GM12873 (cell line): ENCODE measurements around the gene REEP5.

Experiments
- TF ChIP-seq, protein P1 (sequence below): IDR thresholded peaks from 2 replicates; pipeline ENCODE4 v1.5.1; 2012; ENCODE audit warnings: low read depth, mild to moderate bottlenecking, moderate library complexity, low read length, control low read depth; ENCODE audit not compliant: insufficient read depth; ENCODE audit errors: missing control alignments

Gene REEP5

DNA sequence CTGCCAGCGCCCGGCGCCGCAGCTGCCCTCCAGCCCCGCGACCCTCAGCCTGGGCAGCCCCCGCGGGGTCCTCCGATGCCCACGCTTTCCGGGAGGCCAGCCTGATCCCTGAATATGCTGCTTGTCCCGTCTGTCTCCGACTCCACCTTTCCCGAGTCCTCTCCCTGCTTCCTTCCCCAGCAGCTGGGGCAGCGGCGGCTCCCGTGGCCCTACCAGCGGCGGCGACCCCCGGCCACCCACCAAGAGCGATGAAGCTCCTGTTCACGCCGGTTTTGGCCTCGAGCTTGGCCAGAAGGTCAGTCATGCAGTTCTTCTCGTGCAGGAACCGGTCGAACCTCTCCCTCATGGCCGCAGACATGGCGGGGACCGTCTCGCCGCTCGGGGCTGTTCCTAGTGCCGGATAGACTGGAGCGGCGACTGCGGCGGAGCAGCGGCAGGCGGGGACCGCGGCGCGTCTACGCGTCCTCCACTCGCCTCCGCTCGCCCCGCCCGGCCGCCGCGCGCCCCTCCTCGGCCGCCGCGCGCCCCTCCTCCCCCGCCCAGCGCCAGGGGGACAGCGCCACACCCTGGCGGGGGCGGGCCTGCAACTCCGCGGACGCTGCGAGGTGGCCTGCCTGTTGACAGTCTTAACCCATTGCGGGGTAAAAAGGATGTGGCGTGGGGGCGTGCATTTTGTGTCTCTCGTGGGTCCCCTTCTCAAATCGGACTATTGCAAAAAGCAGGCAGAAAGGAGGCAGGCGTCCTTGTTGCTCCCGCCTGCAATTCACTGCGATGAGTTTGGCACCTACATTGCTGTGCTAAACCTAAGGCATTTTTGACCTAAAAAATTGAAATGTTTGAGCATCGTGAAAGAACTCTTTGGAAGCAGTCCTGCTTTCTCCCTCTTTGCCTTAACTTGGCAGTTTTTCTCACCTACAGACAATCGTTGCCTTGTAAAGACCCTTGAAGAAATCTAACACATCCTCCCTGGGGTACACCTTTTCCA, at the start of gene REEP5:
REEP5 (minus strand) TSS at position 395 of the 985 bp plus-strand sequence; CDS start at position 358, 37 bp downstream.
- TF ChIP-seq, protein P1, sequence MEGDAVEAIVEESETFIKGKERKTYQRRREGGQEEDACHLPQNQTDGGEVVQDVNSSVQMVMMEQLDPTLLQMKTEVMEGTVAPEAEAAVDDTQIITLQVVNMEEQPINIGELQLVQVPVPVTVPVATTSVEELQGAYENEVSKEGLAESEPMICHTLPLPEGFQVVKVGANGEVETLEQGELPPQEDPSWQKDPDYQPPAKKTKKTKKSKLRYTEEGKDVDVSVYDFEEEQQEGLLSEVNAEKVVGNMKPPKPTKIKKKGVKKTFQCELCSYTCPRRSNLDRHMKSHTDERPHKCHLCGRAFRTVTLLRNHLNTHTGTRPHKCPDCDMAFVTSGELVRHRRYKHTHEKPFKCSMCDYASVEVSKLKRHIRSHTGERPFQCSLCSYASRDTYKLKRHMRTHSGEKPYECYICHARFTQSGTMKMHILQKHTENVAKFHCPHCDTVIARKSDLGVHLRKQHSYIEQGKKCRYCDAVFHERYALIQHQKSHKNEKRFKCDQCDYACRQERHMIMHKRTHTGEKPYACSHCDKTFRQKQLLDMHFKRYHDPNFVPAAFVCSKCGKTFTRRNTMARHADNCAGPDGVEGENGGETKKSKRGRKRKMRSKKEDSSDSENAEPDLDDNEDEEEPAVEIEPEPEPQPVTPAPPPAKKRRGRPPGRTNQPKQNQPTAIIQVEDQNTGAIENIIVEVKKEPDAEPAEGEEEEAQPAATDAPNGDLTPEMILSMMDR, result peak; percentile 73

DNA sequence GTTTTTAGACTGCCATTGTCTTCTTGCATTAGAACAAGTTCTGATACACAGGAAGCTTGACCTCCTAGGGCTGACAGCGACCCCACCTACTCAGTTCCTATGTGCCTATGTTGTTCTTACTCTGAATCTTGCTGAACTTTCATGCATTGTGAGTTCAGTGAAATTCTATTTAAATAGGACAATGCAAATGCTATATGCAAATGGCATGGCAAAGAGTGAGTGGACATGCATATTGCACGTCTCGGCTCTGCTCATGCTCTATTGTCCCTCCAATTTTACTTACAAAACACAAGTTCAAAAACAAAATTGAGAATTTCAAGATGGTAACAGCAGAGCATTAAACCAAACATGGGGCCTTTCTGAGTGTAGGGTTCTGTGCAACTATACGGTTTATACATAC, 49.2 kb upstream of the REEP5 start:
- TF ChIP-seq, protein P1, result no peak

DNA sequence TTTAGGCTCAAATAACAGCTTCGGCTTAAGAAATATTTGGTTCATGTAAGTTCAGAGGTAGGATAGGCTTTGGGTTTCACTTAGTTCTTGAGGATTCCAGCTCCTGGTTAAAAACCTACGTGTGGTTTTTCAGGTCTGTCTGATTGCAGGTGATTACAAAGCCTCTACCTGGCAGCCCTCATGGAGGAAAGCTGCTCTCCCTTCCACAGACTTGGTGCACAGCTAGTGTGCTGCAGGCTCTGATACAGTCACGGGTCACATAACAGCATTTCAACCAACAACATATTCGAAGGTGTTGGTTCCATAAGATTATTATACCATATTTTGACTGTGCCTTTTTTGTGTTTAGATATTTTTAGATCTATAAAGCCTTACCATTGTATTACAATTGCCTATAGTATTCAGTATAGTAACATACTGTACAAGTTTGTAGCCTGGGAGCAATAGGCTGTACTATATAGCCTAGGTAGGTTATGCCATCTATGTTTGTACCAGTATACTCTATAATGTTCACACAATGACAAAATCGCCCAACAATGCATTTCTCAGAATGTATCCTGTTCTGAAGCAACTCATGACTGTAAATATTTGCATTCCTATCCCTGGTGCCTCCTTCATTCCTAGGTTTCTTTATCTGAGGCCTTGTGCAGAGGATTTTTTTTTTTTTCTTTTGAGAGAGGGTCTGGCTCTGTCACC, 46.5 kb upstream of the REEP5 start:
- TF ChIP-seq, protein P1, result no peak

DNA sequence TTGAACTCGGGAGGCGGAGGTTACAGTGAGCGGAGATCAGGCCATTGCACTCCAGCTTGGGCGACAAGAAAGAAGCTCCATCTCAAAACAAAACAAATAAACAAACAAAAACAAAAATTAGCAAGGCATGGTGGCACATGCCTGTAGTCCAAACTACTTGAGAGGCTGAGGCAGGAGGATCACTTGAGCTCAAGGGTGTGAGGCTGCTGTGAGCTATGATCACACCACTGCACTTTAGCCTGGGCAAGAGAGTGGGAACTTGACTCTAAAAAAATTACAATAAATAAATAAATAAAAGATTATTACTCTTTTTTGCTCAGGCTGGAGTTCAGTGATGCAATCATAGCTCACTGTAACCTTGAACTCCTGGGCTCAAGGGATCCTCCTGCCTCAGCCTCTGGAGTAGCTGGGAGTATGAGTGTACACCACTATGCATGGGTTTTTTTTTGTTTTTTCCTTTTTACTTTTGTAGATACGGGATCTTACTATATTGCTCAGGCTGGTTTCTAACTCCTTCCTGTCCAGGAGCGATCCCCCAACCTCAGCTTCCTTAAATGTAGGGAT, 45.6 kb upstream of the REEP5 start:
- TF ChIP-seq, protein P1, result no peak

DNA sequence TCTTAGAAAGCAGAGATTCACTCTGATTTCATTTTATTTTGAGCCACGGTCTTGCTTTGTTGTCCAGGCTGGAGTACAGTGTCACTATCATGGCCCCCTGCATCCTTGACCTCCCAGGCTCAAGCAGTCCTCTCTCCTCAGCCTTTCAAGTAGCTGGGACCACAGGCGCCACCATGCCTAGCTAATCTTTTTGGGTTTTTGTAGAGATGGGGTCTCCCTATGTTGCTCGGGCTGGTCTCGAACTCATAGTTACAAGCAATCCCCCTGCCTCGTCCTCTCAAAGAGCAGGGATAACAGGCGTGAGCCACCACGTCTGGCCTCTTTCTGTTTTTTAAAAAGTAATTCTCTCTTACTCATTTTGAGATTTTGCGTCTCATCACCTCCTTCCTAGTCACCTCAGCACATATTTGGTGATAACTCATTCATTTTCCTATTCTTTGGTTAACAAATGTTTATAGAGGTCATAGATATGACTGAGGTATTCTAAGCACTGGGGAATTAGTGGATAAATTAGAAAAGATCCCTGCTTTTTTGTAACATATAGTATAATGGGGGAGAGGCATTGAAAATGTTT, 43.8 kb upstream of the REEP5 start:
- TF ChIP-seq, protein P1, result no peak

DNA sequence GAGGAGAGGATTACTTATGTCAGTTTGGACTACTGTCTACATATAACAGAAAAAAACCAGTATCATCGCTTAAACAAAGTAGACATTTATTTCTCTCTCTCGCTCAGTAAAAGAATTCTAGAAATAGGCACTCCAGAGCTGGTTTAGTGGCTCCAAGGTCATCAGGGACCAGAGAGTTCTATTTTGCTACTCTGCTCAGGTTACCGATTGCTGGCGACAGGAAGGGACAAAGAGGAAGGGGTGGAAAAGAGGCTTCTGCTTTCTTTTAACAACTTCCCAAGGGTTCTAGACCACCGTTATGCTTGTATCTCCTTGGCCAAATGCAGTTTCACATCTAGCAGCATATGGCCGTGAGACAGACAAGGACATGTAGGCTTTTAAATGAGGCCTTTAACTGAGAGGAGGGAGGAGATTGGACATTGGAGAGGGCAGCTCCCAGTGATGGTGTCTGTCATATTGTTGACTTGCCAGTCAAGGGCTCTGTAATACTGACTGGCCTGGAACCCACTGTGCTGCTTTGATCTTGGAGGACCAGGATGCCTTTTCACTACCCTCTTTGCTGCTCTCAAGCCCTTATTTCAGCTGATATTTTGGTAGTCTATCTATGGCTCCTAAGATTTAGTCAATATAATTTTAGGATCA, 39.0 kb upstream of the REEP5 start:
- TF ChIP-seq, protein P1, result no peak
